Endodermal cell (in vitro differentiated cells): Measurements from ENCODE around the gene CLOCK. TPM values are rescaled to one million over a fixed set of nuclear protein-coding genes. Genes with fewer than 3 reads are reported as not detected.

Experiments
- DNase-seq: peaks from one replicate; pipeline ENCODE4 v3.0.0-alpha.2; 2017
- H3K27ac ChIP-seq: 2 replicates; pipeline ENCODE4 v1.5.1; 2013; ENCODE audit warnings: mild to moderate bottlenecking, low read depth, low read length, moderate library complexity
- H3K27me3 ChIP-seq: 2 replicates; pipeline ENCODE4 v1.6.1; 2013; ENCODE audit warnings: mild to moderate bottlenecking, low read length, moderate library complexity; ENCODE audit not compliant: insufficient read depth, control insufficient read depth, poor library complexity, severe bottlenecking
- H3K36me3 ChIP-seq: 2 replicates; pipeline ENCODE4 v1.7.0; 2013; ENCODE audit warnings: mild to moderate bottlenecking, low read length, moderate library complexity; ENCODE audit not compliant: control insufficient read depth, insufficient read depth
- H3K4me1 ChIP-seq: one replicate; pipeline ENCODE4 v1.7.0; 2013; ENCODE audit warnings: low read length; ENCODE audit not compliant: control insufficient read depth, insufficient read depth
- H3K4me3 ChIP-seq: 2 replicates; pipeline ENCODE4 v1.5.1; 2013; ENCODE audit warnings: mild to moderate bottlenecking, low read length, moderate library complexity
- H3K9ac ChIP-seq: 2 replicates; pipeline ENCODE4 v1.6.1; 2013; ENCODE audit warnings: mild to moderate bottlenecking, low read length, moderate library complexity; ENCODE audit not compliant: poor library complexity, severe bottlenecking; ENCODE audit errors: extremely low read depth
- H3K9me3 ChIP-seq: 2 replicates; pipeline ENCODE4 v1.6.1; 2013; ENCODE audit warnings: mild to moderate bottlenecking, low read length, moderate library complexity; ENCODE audit not compliant: control insufficient read depth
- H3K27ac Mint-ChIP-seq: 2 replicates; pipeline ENCODE4 v1.8.0; 2020; ENCODE audit warnings: mixed read lengths
- H3K27me3 Mint-ChIP-seq: 2 replicates; pipeline ENCODE4 v1.8.0; 2021; ENCODE audit warnings: mild to moderate bottlenecking, mixed read lengths; ENCODE audit not compliant: insufficient read depth
- H3K36me3 Mint-ChIP-seq: 2 replicates; pipeline ENCODE4 v1.8.0; 2020; ENCODE audit warnings: low read depth, mixed read lengths
- H3K4me1 Mint-ChIP-seq: 2 replicates; pipeline ENCODE4 v1.8.0; 2020; ENCODE audit warnings: mixed read lengths
- H3K4me3 Mint-ChIP-seq: 2 replicates; pipeline ENCODE4 v1.8.0; 2020; ENCODE audit warnings: mild to moderate bottlenecking, moderate library complexity, mixed read lengths
- H3K9me3 Mint-ChIP-seq: 2 replicates; pipeline ENCODE4 v1.8.0; 2020; ENCODE audit warnings: mild to moderate bottlenecking, mixed read lengths
- CTCF ChIP-seq: fragments of 200-600 bp; sonication (generic); conservative IDR thresholded peaks from 2 replicates; pipeline ENCODE4 v1.5.0; 2021; ENCODE audit warnings: antibody characterized with exemption, mild to moderate bottlenecking
- WGBS, 2 experiments: methylation state at CpG; one replicate each; pipeline versions ENCODE4 v1.1.5 to v1.1.7; 2013; ENCODE audit warnings: missing lambda C conversion rate in 2 of 2, mixed read lengths in 1 of 2; ENCODE audit not compliant: insufficient coverage in 1 of 2, insufficient read length in 1 of 2; 5-methylcytosine and 5-hydroxymethylcytosine counted together
- total RNA-seq, 2 donors: library from RNA; stranded (reverse); fragmentation: NEBNext Ultra II Directional in 1 of 2; extraction: Animal tissue kit (Norgen Biotek cat#: 25700) in 1 of 2; gene quantifications; 2 replicates in 1 of 2; 3 replicates in 1 of 2; pipeline ENCODE4 v1.2.1, GENCODE V29; 2021

CLOCK gene
- total RNA-seq, 2 donors from 2014 or later, result 22.9 to 25.1 TPM

- DNase-seq, result no peak
- H3K9ac ChIP-seq, result peak overlapping the region; percentile 35
- TF ChIP-seq CTCF, result no peak
- H3K4me3 Mint-ChIP-seq, result peak overlapping the region; percentile 88
- no peaks in the 10 kb centered on the region for H3K27me3 Mint-ChIP-seq
- 0% methylated on average over 16 of the region's 16 CpGs; no CpG with 5 or more reads in 1 of the 2 experiments for WGBS, 2 experiments
- no peaks in the 10 kb centered on the region for H3K36me3 Mint-ChIP-seq
- no peaks in the 10 kb centered on the region for H3K4me1 ChIP-seq
- peaks cover 43% of the 10 kb centered on the region for H3K4me1 Mint-ChIP-seq
- H3K27ac ChIP-seq, result peak overlapping the region; percentile 89
- H3K9me3 Mint-ChIP-seq, result no peaks in the 10 kb centered on the region
- H3K9me3 ChIP-seq, result no peaks in the 10 kb centered on the region
- H3K27ac Mint-ChIP-seq, result no peak overlapping the region
- H3K4me3 ChIP-seq, result peak overlapping the region; percentile 94
- no peaks in the 10 kb centered on the region for H3K27me3 ChIP-seq
- no peaks in the 10 kb centered on the region for H3K36me3 ChIP-seq
Measured at GRCh38 chr4:55546506-55546755, 278 bp downstream of the CLOCK start.

GRCh38 chr4:55545641-55546505, 836 bp downstream of the CLOCK start:
- peaks cover 45% of the 10 kb centered on the region for H3K4me1 Mint-ChIP-seq
- no peaks in the 10 kb centered on the region for H3K36me3 Mint-ChIP-seq
- H3K27ac Mint-ChIP-seq, result peak overlapping the region; percentile 90
- peak; percentile 83 for DNase-seq
- peak overlapping the region; percentile 78 for H3K27ac ChIP-seq
- WGBS, 2 experiments, result 0 to 1% methylated on average over 22 to 83 of the region's 87 CpGs
- H3K9me3 ChIP-seq, result no peaks in the 10 kb centered on the region
- H3K9ac ChIP-seq, result peak overlapping the region; percentile 72
- TF ChIP-seq CTCF, result no peak
- H3K27me3 ChIP-seq, result no peaks in the 10 kb centered on the region
- H3K4me1 ChIP-seq, result no peaks in the 10 kb centered on the region
- H3K36me3 ChIP-seq, result no peaks in the 10 kb centered on the region
- peak overlapping the region; percentile 88 for H3K4me3 Mint-ChIP-seq
- no peaks in the 10 kb centered on the region for H3K9me3 Mint-ChIP-seq
- peak overlapping the region; percentile 93 for H3K4me3 ChIP-seq
- no peaks in the 10 kb centered on the region for H3K27me3 Mint-ChIP-seq

GRCh38 chr4:55545151-55545550, 1.6 kb downstream of the CLOCK start:
- TF ChIP-seq CTCF, result no peak
- no peaks in the 10 kb centered on the region for H3K9me3 Mint-ChIP-seq
- DNase-seq, result no peak
- H3K27me3 Mint-ChIP-seq, result no peaks in the 10 kb centered on the region
- no peaks in the 10 kb centered on the region for H3K9me3 ChIP-seq
- WGBS, 2 experiments, result 0 to 2% methylated on average over 3 to 6 of the region's 6 CpGs
- peak overlapping the region; percentile 88 for H3K4me3 Mint-ChIP-seq
- H3K4me3 ChIP-seq, result peak overlapping the region; percentile 93
- no peaks in the 10 kb centered on the region for H3K4me1 ChIP-seq
- no peaks in the 10 kb centered on the region for H3K27me3 ChIP-seq
- no peak overlapping the region for H3K27ac ChIP-seq
- H3K27ac Mint-ChIP-seq, result peak overlapping the region; percentile 90
- peaks cover 48% of the 10 kb centered on the region for H3K4me1 Mint-ChIP-seq
- no peaks in the 10 kb centered on the region for H3K36me3 ChIP-seq
- peaks cover 3% of the 10 kb centered on the region for H3K36me3 Mint-ChIP-seq
- peak overlapping the region; percentile 72 for H3K9ac ChIP-seq
